Esophagus mucosa (tissue), 1 donor: ENCODE results near the gene CUL4A. TPM values are rescaled to one million over a fixed set of nuclear protein-coding genes. Genes with fewer than 3 reads are reported as not detected.
"Not testable (repeated sequence)": the region's sequence is repeated elsewhere in the genome, so short reads cannot be mapped to it uniquely, and the experiment has no call there.

ENCODE experiments used
- ATAC-seq: fragments of 200-7000 bp; cut with Tn5 transposase; one replicate; pipeline ENCODE4 v1.9.1; 2020
- total RNA-seq: library from RNA; stranded (reverse); gene quantifications from one replicate; pipeline ENCODE4 v1.2.4, GENCODE V29; 2023
- donor health status: DM: yes; HTN: yes; CAD: no.

Gene CUL4A
- total RNA-seq, 1 donor from 2014 or later = 48.3 TPM

DNA sequence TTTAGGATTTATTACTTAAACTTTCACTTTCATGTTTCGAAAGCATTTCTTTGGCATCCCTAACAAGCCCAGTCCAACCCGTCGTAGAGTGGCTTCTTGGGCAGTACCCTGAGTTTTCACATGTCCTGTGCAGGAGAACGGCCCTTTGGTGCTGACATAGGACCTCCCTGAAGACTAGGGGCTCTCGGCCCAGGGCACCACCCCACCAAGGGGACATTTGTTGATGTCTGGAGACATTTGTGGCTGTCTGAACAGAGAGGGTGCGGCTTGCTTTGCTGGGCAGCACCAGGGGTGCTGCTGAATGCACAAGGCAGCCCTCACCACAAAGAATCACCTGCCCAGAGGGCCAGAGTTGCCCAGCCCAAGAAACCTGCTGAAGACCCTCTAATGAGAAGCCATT lies 30.6 kb downstream of the CUL4A start:
- ATAC-seq = no peak

DNA sequence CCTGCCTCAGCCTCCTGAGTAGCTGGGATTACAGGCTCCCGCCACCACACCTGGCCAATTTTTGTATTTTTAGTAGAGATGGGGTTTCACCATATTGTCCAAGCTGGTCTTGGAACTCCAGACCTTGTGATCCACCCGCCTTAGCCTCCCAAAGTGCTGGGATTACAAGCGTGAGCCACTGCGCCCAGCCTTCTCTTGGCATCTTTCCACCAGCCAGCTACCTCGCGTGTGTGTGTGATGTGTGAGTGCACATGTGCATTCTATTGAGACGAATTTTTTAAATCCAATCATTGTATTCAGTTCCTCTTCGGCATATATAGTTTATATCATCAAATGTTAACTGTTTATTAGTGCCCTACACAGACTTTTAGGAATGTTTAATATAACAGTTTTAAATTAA lies 32.2 kb downstream of the CUL4A start:
- ATAC-seq = not testable (repeated sequence)

DNA sequence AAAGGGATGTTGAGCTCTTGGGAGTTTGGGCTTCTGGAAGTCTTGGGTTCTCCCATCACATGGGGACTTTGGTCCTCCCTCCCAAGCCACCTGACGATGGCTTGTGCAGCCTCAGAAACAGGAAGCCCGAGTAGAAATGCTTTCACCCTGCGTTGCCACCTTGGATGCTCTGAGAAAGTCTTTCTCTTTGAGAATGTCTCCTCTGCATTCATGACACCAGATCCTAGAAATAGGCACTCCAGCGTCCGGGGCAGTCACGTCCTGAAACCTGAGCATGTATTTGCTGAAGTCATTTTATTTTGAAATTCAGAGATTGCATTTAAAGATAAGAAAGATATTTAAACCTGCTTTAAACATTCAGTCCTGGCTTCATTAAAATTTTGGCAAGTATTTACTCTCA lies 34.4 kb downstream of the CUL4A start:
- ATAC-seq = no peak

DNA sequence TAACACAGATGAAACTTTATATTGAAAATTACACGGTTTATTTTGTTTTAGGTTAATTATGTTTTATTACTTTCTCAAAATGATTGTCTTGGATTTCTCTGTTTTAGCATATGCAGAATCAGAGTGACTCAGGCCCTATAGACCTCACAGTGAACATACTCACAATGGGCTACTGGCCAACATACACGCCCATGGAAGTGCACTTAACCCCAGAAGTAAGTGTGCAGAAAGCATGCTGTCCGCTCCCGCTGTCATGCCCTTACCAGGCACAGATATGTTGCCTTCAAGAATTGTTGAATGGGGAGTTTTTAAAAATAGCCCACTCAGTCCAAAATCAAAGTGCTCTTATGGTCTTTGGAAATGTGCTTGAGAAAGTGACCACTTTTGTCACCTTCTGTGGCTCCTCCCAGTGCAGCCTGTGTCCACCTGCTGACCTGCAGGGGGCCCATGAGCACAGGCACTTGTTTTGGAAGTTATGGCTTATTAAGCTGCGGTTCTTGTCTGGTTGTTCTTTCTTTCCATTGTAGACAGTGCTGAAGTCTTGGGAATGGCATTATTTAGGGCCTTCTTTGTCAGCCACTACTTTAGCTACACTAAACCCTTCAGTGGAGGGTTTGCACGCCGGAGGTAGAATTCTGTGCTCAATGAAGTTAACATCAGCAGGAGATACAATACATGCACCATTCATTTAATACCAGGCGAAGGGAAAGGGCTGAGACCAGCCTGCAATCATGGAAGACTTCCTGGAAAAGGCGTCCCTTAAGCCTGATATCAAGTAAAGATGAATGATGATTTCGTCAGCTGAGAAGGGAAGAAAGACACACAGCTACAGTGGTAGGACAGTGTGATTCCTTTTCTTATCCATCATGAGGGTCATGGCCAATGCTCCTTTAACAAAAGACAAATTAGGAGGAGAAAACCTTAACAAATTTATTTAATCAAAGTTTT lies 36.7 kb downstream of the CUL4A start:
- ATAC-seq = peak; percentile 45

DNA sequence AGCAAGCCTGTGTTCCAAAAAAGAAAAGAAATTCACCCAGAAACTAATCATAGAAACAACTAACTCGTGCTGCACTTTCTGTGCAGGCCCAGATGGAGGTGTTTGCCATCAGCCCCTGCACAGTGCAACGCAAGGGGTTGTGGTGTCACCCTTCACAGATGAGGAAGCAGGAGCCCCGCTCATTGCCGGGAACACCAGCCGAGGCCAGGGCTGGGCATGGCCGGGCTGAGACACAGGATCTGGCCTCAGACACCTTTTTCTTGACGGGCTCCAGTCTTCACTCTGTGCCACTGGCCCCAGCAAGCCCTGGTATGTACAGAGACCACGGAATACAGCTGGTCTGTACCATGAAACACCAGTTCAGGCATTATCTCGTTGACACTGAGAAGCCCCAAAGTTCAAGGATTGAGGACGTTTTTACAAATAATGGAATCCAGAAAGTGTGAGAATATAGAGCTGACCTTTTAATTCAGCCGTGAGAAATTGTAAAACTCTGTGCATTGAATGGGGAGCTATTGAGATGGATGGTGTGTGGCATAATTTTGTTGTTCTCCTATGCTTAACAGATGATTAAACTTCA lies 43.2 kb downstream of the CUL4A start:
- no peak for ATAC-seq

DNA sequence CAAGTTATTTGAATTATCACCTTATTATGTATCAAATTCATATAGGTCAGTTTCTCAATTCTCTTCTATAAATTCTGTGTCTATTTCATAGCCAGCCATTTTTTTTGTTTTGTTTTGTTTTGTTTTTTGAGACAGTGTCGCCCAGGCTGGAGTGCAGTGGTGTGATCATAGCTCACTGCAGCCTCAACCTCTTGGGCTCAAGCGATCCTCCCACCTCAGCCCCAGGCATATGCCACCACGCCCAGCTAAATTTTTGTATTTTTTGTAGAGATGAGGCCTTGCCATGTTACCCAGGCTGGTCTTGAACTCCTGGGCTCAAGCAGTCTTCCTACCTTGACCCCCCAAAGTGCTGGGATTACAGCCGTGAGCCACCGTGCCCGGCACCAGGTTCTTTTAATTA lies 48.5 kb downstream of the CUL4A start:
- ATAC-seq = not testable (repeated sequence)

DNA sequence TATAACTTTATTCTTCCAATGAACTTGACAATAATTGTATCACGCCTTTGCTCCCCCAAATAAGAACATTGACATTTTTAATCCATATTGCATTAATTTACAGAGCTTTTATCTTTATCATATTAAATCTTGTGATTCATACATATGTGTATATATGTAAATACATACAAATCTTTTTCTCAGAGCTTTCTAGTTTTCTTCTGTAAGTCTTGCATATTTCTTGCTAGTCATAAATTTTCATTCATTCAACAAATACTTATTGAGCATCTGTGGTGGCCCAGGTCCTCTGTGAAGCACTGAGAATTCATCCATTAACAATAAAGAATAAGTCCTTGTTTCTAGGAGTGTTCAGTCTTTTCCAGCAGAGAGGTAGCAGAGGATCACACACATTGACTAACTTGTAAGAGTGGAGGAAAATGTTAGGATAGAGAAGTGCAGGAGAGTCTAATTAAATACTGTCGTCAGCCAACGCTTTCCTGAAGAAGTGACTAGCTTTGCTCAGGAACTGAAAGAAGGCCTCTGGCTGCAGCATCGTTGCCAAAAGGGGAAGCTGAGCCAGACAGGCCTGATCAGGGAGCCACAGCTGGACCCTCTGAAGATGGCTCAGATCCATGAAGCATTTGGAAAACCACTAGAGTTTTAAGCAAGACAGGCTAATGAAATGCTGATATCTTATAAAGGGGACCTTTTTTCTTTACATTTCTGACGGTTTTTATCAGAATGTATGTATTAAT lies 49.1 kb downstream of the CUL4A start:
- ATAC-seq = no peak

DNA sequence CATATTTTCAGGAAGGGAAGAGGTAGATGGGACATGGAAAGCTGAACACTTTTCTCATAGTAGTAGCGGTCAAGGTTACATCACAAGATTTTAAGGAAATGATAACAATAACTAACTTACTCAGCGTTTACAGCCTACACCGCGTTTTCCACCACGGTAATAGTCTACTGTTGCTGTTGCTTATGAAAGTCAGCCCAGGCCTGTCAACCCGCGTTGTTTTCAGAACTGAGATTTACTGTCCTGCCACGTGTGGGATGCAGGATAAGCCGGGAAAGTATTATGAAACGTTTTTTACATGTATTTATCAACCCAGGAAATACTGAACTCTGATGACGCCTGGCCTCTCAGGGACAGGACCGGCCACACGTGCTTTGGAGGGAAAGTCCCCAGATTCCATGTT lies 51.6 kb downstream of the CUL4A start:
- ATAC-seq = no peak

DNA sequence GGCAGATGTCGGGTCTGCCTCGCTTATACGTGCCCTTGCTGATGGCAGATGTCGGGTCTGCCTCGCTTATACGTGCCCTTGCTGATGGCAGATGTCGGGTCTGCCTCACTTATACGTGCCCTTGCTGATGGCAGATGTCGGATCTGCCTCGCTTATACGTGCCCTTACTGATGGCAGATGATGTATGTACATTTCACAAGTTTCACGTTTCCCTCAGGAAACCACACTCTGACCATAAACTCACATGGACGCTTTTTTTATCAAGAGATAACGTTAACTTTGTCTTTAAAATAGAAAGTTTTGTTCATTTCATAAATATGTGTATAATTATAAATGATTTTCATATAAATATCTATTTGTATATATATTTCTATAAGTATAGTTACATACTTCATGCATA lies 53.6 kb downstream of the CUL4A start:
- not testable (repeated sequence) for ATAC-seq

DNA sequence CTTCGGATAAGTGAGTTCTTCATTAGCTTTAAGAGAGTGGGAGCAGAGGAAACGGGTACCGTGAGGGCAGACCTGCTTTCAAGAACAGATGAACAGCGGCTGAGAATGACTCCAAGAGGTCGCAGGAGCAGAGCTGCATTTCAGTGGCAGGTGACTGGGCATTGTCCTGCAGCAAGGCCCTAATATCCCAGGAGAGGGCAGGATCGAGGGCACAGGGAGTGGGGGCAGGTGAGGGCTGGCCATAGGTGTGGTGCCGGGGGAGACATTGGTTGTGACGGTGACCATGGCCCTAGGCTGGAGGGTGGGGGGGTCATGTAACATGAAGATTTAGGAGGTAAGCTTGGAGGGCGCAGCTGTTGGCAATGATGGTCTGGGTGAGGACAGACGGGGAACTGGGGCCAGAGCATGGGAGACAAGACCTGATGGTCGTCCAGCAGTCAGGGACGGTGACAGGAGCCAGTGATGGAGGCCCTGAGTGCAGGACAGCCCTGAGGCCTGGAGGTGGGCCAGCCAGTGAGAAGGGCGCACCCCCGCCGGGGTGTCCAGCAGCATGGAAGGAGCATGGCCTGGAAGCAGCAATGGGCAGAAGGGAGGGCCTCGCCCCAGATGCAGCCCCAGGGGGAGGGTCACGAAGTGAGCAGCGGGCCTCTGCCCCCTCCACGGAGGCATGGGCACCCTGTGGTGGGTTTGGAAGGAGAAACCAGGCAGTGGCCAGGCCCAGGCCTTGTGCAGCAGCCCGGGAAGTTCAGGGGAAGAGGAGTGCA lies 58.4 kb downstream of the CUL4A start:
- peak; percentile 53 for ATAC-seq

DNA sequence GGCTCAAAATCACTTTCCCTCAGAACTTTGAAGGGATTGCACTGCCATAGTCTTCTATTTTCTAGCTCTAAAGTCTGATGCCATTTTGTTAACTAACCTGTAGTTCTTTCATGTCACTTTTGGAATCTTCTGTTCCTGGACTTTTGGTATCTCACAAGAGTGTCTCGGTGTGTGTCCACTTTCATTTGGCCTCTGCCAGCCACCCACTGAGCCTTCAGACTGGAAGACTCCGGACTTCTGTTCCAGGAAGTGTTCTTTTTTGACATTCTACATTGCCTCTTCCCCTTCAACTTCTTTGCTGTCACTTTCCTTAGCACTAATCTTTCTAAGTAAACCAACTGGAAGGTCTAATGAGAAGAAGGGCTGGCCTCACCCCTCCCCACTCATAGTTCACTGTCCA lies 62.6 kb downstream of the CUL4A start:
- ATAC-seq = no peak

DNA sequence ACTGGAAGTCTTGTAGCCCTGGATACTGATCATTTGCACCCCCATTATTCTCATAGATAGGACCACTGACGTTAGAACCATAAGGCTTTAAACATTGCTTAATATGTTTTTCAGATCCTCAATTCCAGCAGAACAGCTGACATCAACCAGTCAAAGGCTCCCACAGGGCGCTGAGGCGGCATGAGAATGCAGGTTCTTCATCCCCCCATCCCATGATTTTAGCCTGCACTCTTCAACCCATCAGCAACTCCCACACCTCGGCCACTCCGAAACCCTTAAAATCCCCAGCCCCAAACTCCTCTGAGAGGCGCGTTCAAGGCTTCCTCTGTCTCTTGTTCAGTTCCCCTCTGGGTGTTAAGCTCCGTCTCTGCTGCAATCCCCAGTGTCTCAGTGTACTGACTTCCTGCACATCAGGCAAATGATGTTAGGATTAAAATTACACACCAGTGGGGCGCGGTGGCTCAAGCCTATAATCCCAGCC lies 63.3 kb downstream of the CUL4A start:
- ATAC-seq = no peak

DNA sequence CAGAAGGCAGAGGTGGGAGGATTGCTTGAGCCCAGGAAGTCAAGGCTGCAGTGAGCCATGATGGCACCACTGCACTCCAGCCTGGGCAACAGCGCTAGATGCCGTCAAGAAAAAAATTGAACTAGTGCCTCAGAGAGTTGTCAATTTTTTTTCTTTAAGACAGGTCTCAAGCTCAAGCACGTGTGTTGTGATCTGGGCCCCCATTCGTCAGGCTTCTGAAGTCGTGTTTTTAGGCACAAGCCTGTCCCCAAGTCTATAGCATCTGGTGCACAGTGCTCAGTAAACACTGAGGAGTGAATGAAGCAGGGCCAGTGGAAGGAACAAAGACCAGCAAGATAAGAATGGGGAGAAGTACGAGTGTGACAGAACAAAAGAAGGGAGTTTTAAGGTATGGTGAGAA lies 63.9 kb downstream of the CUL4A start:
- ATAC-seq = no peak

DNA sequence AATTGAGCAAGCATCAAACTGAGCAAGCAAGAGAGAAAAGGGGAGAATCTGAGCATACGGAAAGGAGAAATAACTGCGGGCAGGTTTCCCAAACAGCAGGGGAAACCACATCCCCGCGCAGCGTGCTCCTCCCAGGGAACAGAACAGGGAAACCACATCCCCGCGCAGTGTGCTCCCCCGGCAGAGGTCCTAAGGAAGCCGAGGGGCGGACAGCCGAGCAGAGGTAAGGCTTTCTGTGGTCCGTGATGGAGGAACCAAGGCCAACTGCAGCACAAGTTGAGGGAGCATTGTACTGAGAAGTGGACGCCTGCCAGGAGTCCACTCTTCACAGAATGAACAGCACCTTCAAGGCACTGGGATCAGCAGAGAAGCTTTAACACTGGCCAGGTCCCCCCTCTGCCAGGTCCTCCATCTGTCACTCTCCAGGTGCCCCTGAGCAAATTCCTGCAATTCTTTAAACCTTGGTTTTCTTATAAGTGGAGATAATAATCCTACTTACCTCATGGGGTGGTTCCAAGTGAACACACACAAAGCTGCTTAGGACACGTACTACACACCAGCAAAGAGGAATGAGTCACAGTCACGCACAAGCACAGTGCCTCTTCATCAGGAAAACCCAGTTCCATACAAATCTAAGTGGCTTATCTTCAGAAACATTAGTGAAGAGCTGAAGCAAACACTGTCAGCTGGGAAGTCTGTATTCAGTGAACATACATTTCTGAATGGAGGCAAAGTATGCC lies 64.6 kb downstream of the CUL4A start:
- ATAC-seq = peak; percentile 92

DNA sequence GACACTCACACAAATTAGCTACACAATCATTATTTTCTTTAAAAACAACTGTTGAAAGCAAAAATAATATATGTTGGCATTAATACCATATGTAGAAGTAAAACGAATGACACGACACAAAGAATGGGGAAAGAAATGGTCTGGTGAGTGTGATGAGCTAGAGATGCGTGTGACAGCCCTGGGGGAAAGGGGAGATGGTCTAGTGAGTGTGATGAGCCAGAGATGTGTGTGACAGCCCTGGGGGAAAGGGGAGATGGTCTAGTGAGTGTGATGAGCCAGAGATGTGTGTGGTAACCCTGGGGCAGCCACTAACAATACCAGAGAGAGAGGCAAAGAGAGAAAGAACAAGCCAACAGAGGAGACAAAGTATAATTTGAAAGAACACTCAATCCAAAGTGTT lies 65.3 kb downstream of the CUL4A start:
- peak; percentile 42 for ATAC-seq

DNA sequence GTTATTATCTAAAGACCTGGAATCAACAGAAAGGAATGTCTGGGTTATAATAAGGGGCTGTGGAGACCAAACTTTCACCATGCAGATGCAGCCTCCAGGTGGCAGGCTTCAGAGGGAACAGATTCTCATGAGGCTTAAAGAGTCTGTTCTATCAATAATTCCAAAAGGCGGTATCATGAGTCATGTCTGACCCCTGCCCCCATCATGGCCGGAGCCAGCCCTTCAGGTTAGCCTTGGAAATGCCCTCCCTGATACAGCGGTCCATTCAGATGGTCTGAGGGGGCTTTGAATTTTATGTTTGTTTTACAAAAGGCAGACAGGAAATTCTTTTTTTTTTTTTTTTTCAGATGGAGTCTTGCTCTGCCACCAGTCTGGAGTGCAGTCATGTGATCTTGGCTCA lies 66.0 kb downstream of the CUL4A start:
- no peak for ATAC-seq

DNA sequence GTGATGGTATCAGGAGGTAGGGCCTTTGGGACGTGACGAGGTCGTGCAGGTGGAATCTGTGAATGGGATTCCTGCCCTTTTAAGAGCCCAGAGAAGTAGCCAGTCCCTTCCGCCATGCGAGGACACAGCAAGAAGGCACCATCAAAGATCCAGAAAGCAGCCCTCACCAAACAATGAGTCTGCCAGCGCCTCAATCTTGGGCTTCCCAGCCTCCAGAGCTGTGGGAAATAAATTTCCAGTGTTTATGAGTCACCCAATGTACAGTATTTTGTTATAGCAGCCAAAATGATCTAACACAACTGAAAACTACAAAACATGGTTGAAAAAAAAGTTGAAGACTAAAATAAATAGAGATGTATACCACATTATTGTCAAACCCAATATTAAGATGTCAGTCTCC lies 70.7 kb downstream of the CUL4A start:
- ATAC-seq = no peak

DNA sequence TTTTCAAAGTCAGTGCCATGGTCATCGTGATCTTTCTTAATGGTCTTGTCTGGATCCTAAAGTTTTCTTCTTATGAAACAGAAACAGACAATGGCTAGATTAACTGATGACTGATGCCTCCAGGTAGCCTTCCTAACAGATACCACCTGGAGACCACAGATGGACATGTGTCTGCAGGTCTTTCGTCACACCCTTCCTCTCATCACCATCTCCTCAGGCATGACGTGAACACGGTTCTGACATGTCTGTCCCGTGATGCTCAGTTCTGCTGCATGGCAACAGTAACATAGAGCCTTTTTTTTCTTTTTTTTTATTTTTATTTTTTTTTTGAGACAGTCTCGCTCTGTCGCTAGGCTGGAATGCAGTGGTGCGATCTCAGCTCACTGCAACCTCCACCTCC lies 74.5 kb downstream of the CUL4A start:
- peak; percentile 45 for ATAC-seq

DNA sequence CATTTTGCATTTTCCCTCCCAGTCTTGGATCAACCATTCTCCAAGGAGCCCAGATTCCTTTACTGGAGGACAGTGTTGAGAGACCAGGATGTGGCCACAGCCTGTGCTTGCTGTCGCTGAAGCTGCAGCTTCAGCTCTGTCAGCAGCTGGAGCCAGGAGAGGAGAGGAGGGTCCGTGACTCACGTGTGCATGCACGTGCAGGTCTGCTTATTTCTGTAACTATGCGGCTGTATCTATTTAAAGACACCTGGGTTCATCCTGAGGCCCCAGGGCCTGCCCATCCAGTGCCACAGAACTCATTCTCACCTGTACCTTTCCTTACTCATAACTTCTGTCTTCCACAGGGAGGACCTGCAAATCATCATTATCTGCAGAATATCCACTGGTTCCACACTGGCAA lies 79.5 kb downstream of the CUL4A start:
- ATAC-seq = peak; percentile 42

DNA sequence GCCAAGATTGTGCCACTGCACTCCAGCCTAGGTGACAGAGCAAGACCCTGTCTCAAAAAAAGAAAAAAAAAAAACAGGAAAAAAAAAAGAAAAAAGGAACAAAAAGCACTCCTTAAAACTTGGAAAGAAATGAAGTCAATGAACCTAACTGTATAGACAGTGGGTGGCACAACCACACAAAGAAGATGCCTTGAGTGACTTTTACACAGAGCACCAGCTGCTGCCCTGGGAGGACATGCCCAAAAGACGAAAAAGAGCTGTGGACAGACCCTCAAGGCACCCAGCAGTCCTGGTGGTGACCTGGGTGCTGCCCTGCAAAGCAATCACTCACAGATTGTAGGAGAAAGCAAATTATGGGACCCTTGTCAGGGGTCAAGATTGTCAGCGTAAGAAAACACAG lies 81.7 kb downstream of the CUL4A start:
- no peak for ATAC-seq

DNA sequence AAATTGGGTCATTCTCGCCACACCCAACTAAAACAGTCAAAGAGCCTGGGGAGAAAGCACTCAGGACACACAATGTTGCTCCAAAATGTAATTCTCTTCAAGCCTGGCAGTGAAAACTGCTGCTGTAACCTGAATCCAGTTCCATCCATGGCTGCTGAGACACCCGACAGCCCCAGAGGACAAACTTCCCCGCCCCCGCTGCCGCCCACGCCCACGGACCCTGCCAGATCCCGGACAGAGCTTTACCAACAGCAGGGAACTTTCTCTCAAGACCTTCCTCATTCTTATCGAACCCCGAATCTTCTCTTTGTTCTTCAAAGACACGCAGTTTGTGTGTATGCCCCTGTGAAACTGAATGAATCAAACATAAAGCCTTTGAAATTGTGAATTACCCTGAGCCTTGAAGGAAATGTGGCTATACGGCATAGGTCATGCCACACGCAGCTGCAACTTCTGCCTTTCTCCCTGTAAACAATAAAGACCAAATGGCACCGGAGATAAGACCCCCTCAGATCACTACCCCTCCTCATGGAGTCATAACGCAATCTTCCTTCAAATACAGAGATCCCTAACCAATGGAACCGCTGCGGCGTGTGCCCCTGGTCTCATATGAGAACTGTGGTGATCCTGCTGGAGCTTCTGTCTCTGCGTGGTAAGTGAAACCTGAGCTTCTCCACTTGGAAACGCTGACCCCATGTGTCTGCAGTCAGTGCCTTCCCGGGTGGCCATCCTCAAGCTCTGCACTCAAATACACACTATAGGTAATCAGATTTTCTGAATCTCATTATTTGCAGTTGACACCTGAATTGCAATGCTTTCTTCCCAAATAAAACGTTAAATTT lies 82.8 kb downstream of the CUL4A start:
- ATAC-seq = no peak
